ENCODE measurements around the gene DMBX1. TPM values are rescaled to one million over a fixed set of nuclear protein-coding genes. Genes with fewer than 3 reads are reported as not detected.
A peak's percentile ranks its signal among the peaks of the same experiment; 100 is the strongest.

Gene DMBX1
- total and polyA plus RNA-seq, 10 donors: not detected

- peaks cover 4 to 20% (median 15%) of the 10 kb centered on the region in 6 donors for H3K4me1 ChIP-seq
- peaks cover 0 to 82% (median 25%) of the 10 kb centered on the region in 7 donors for H3K27me3 ChIP-seq (replicated peaks in 1 of 7)
- no peak for TF ChIP-seq POLR2A (IDR thresholded peaks at IDR 0.05)
- TF ChIP-seq POLR2AphosphoS5 (IDR thresholded peaks at IDR 0.05): no peak
- TF ChIP-seq CTCF (IDR thresholded peaks at IDR 0.05 in 8 of 11, conservative IDR thresholded peaks at IDR 0.05 in 3 of 11): no peak
- no peaks in the 10 kb centered on the region for H3K9me3 ChIP-seq
- DNase-seq: no peak
- no peak overlapping the region for H3K27ac ChIP-seq
- intact Hi-C loops (cut with DNase I; ENCODE audit: low total_unique reads): no loop called here
- no peaks in the 10 kb centered on the region for H3K36me3 ChIP-seq
- WGBS, 5 donors: 80 to 90% (median 88%) methylated on average over 3 of the region's 3 CpGs
- H3K4me3 ChIP-seq: no peak overlapping the region
Measured at GRCh38 chr1:46464915-46465314, 24.7 kb upstream of the DMBX1 start.

- no peak for DNase-seq
- Histone ChIP-seq H3K36me3 (no peaks in the 10 kb centered on the region), H3K27ac (no peak overlapping the region), H3K27me3 (replicated peaks in 1 of 7) (peaks cover 0 to 82% (median 25%) of the 10 kb centered on the region in 7 donors), H3K4me3 (peak overlapping the region in 7 of 8 donors; percentile 48 to 78 (median 57)), H3K4me1 (peaks cover 4 to 20% (median 15%) of the 10 kb centered on the region in 6 donors), H3K9me3 (no peaks in the 10 kb centered on the region)
- intact Hi-C loops (cut with DNase I; ENCODE audit: low total_unique reads): no loop called here
- no peak for TF ChIP-seq POLR2A (IDR thresholded peaks at IDR 0.05)
- no peak for TF ChIP-seq POLR2AphosphoS5 (IDR thresholded peaks at IDR 0.05)
- TF ChIP-seq CTCF (IDR thresholded peaks at IDR 0.05 in 8 of 11, conservative IDR thresholded peaks at IDR 0.05 in 3 of 11): no peak
- 17 to 29% (median 21%) methylated on average over 16 to 20 of the region's 20 CpGs for WGBS, 5 donors
Measured at GRCh38 chr1:46465981-46466476, 23.6 kb upstream of the DMBX1 start.

- no peak for DNase-seq
- intact Hi-C loops (cut with DNase I; ENCODE audit: low total_unique reads): no loop called here
- Histone ChIP-seq H3K4me3 (peak overlapping the region; percentile 48 to 78 (median 56)), H3K4me1 (peaks cover 4 to 20% (median 15%) of the 10 kb centered on the region in 6 donors), H3K36me3 (no peaks in the 10 kb centered on the region), H3K27ac (no peak overlapping the region), H3K9me3 (no peaks in the 10 kb centered on the region), H3K27me3 (replicated peaks in 1 of 7) (peaks cover 0 to 79% (median 25%) of the 10 kb centered on the region in 7 donors)
- peak in 2 of 3 donors; percentile 15 to 24 for TF ChIP-seq POLR2AphosphoS5 (IDR thresholded peaks at IDR 0.05)
- no peak for TF ChIP-seq POLR2A (IDR thresholded peaks at IDR 0.05)
- 2 to 4% (median 3%) methylated on average over 40 to 84 of the region's 84 CpGs for WGBS, 5 donors
Measured at GRCh38 chr1:46466477-46467182, 23.0 kb upstream of the DMBX1 start.

GRCh38 chr1:46467183-46467504, 22.5 kb upstream of the DMBX1 start:
- Histone ChIP-seq H3K4me3 (peak overlapping the region in 7 of 8 donors; percentile 48 to 78 (median 57)), H3K9me3 (no peaks in the 10 kb centered on the region), H3K4me1 (peaks cover 4 to 20% (median 15%) of the 10 kb centered on the region in 6 donors), H3K27ac (no peak overlapping the region), H3K36me3 (no peaks in the 10 kb centered on the region), H3K27me3 (replicated peaks in 1 of 7) (peaks cover 0 to 74% (median 25%) of the 10 kb centered on the region in 7 donors)
- intact Hi-C loops (cut with DNase I; ENCODE audit: low total_unique reads): no loop called here
- DNase-seq: no peak
- TF ChIP-seq POLR2AphosphoS5 (IDR thresholded peaks at IDR 0.05) (no peak), CTCF (IDR thresholded peaks at IDR 0.05 in 8 of 11, conservative IDR thresholded peaks at IDR 0.05 in 3 of 11) (no peak), POLR2A (IDR thresholded peaks at IDR 0.05) (no peak)
- WGBS, 5 donors: 42 to 64% (median 49%) methylated on average over 8 of the region's 8 CpGs
